Glutamatergic neuron (in vitro differentiated cells): ENCODE results near the gene TGFBR2. TPM values are rescaled to one million over a fixed set of nuclear protein-coding genes. Genes with fewer than 3 reads are reported as not detected.

ENCODE experiments used
- DNase-seq: peaks from one replicate; pipeline ENCODE4 v3.0.0; 2022
- H3K27ac Mint-ChIP-seq: one replicate; pipeline ENCODE4 v1.8.0; 2020; ENCODE audit warnings: mild to moderate bottlenecking, mixed read lengths, inconsistent platforms; ENCODE audit not compliant: unreplicated experiment
- H3K27me3 Mint-ChIP-seq: one replicate; pipeline ENCODE4 v1.8.0; 2020; ENCODE audit warnings: mild to moderate bottlenecking, moderate library complexity, mixed read lengths, inconsistent platforms; ENCODE audit not compliant: unreplicated experiment
- H3K36me3 Mint-ChIP-seq: one replicate; pipeline ENCODE4 v1.8.0; 2020; ENCODE audit warnings: mild to moderate bottlenecking, mixed read lengths, inconsistent platforms; ENCODE audit not compliant: unreplicated experiment
- H3K4me1 Mint-ChIP-seq: one replicate; pipeline ENCODE4 v1.8.0; 2020; ENCODE audit warnings: mild to moderate bottlenecking, low read depth, mixed read lengths, inconsistent platforms; ENCODE audit not compliant: unreplicated experiment
- H3K4me3 Mint-ChIP-seq: one replicate; pipeline ENCODE4 v1.8.0; 2020; ENCODE audit warnings: mild to moderate bottlenecking, mixed read lengths, inconsistent platforms; ENCODE audit not compliant: unreplicated experiment
- H3K9me3 Mint-ChIP-seq: one replicate; pipeline ENCODE4 v1.8.0; 2020; ENCODE audit warnings: mild to moderate bottlenecking, moderate library complexity, mixed read lengths, inconsistent platforms; ENCODE audit not compliant: unreplicated experiment
- CTCF ChIP-seq: fragments of 200-600 bp; sonication (generic); IDR thresholded peaks from one replicate; pipeline ENCODE4 v1.5.0; 2021; ENCODE audit not compliant: partially characterized antibody, unreplicated experiment
- total RNA-seq: library from RNA; stranded (reverse); fragmentation: NEBNext Ultra II Directional; extraction: Animal tissue kit (Norgen Biotek cat#: 25700); gene quantifications from one replicate; pipeline ENCODE4 v1.2.1, GENCODE V29; 2021; ENCODE audit not compliant: unreplicated experiment

The TGFBR2 gene
- total RNA-seq, 1 donor from 2014 or later, result 0.96 TPM

DNA sequence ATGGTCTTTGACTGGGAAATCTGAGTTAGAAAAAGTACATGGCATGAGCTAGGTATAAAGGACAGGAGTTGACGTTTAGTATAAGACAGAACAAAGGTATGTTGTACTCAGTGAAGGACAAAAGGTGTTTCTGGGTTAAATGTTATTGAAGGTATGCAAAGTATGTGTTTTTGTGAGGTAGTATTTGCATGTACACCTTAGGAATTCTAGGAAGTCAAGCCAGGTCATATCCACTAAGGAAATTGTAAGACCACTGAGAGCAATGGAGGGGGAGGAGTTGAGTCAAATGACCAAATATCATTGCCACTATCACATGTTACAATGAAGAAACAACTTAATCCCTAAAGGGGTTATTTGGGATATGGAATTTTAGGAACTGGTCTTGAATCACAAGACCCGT, 24.4 kb upstream of the TGFBR2 start:
- no peaks in the 10 kb centered on the region for H3K36me3 Mint-ChIP-seq
- no peak for DNase-seq
- H3K27ac Mint-ChIP-seq, result no peak overlapping the region
- H3K4me3 Mint-ChIP-seq, result no peak overlapping the region
- TF ChIP-seq CTCF, result no peak
- no peaks in the 10 kb centered on the region for H3K27me3 Mint-ChIP-seq
- H3K9me3 Mint-ChIP-seq, result peaks cover 2% of the 10 kb centered on the region
- no peaks in the 10 kb centered on the region for H3K4me1 Mint-ChIP-seq

DNA sequence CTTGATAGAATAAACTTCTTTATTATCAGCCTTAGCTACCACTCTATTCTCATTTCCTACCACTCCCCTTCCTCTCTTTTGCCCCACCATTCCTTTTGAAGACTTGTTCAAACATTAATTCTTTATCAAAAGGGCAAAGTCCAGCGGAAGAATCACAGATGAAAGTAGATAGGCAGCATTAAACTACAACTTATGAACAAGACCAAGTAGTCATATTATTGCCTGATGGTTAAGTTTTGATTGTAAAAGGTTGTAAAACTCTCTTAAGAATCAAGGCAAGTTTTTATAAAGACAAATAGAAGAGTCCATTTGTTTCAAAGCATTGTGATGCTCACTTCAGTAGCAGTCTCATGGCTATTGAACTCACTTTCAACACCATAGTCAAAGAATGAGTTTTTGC, 22.4 kb upstream of the TGFBR2 start:
- Mint-ChIP-seq H3K4me1 (no peaks in the 10 kb centered on the region), H3K9me3 (peaks cover under 1% of the 10 kb centered on the region), H3K27me3 (no peaks in the 10 kb centered on the region), H3K27ac (no peak overlapping the region), H3K4me3 (no peak overlapping the region), H3K36me3 (no peaks in the 10 kb centered on the region)
- DNase-seq, result no peak
- TF ChIP-seq CTCF, result no peak

DNA sequence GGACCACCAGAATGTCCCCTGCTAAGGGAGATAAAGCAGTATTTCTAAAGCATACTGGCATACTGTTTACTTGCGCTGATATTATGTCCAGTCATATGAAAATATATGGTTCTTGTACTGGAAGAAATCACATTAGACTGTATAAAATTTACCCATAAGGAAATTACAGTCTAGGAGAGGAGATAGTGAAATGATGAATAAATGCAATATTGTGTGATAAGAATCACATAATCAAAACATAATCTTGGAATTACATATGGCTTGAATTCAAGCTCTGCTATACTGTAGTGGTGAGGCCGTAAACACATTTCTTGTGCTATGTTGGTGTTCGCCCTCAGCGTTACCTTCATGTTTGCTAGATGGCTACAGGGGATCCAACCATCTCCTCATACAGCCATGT, 20.7 kb upstream of the TGFBR2 start:
- Mint-ChIP-seq H3K36me3 (no peaks in the 10 kb centered on the region), H3K4me3 (no peak overlapping the region), H3K27ac (no peak overlapping the region), H3K9me3 (no peaks in the 10 kb centered on the region), H3K27me3 (no peaks in the 10 kb centered on the region), H3K4me1 (no peaks in the 10 kb centered on the region)
- no peak for TF ChIP-seq CTCF
- DNase-seq, result no peak

GRCh38 chr3:30586096-30586805, 20.1 kb upstream of the TGFBR2 start:
- no peak for DNase-seq
- no peak for TF ChIP-seq CTCF
- no peak overlapping the region for H3K27ac Mint-ChIP-seq

DNA sequence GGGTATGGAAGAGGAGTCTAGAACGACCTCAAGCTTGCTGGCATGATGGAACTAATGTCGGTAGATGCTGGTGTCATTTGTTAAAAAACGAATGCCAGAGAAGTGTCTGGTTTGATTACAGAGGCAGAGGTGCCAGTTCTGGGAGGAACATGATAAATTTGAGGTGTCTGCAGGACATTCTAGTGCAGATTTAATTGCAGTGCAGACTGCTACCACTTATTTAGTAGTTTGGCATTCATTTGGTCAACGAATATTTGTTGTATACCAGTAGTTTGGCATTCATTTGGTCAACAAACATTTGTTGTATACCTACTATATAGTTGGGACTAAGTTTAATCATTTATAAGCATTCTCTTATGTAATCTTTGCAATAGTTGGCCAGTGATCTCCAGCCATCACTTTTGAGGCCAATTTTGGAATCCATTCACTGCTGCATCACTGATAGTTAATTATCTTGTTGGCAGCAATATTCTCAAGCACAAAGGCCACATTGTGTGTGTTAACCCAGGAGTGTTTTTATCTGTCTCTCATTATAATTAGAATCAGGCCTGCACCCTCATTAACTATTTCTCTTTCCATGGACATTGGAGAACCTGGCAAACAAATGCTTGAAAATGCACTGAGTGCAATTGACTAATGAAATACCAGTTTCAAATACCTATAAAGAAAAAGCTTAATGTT, 19.5 kb upstream of the TGFBR2 start:
- Mint-ChIP-seq H3K27ac (no peak overlapping the region), H3K4me3 (no peak overlapping the region), H3K27me3 (no peaks in the 10 kb centered on the region), H3K36me3 (no peaks in the 10 kb centered on the region), H3K4me1 (no peaks in the 10 kb centered on the region), H3K9me3 (no peaks in the 10 kb centered on the region)
- DNase-seq, result no peak
- no peak for TF ChIP-seq CTCF

More at GRCh38 chr3:30586096-30586805, 20.1 kb upstream of the TGFBR2 start:
- Mint-ChIP-seq H3K9me3 (no peaks in the 10 kb centered on the region), H3K4me1 (no peaks in the 10 kb centered on the region), H3K27me3 (no peaks in the 10 kb centered on the region), H3K36me3 (no peaks in the 10 kb centered on the region), H3K4me3 (no peak overlapping the region)
